ENCODE data around the gene CCDC171. TPM values are rescaled to one million over a fixed set of nuclear protein-coding genes. Genes with fewer than 3 reads are reported as not detected.
A peak's percentile ranks its signal among the peaks of the same experiment; 100 is the strongest.

CCDC171 gene
- total and polyA plus RNA-seq, 5 donors = 0.61 to 3.4 (median 2.6) TPM

GRCh38 chr9:15618540-15619331, 65.9 kb downstream of the CCDC171 start:
- Histone ChIP-seq H3K27me3 (ENCODE audit: control insufficient read depth, insufficient read depth) (no peaks in the 10 kb centered on the region), H3K4me3 (ENCODE audit: low read length) (no peak overlapping the region), H3K9me3 (ENCODE audit: control insufficient read depth, low read length) (no peaks in the 10 kb centered on the region), H3K27ac (ENCODE audit: low read length) (no peak overlapping the region), H3K4me1 (ENCODE audit: control insufficient read depth, insufficient read depth, low read length) (no peaks in the 10 kb centered on the region)
- ATAC-seq = no peak
- DNase-seq = peak in 1 of 3 donors; percentile 41
- intact Hi-C loops (cut with DNase I) = no loop called here
- 90% methylated on average over 18 of the region's 18 CpGs for WGBS

- no peak for ATAC-seq
- 16% methylated on average over 1 of the region's 1 CpG for WGBS
- intact Hi-C loops (cut with DNase I) = no loop called here
- DNase-seq = no peak
- H3K4me1 ChIP-seq (ENCODE audit: control insufficient read depth, insufficient read depth, low read length) = no peaks in the 10 kb centered on the region
- H3K27ac ChIP-seq (ENCODE audit: low read length) = no peak overlapping the region
- H3K27me3 ChIP-seq (ENCODE audit: control insufficient read depth, insufficient read depth) = no peaks in the 10 kb centered on the region
- no peak overlapping the region for H3K4me3 ChIP-seq (ENCODE audit: low read length)
- no peaks in the 10 kb centered on the region for H3K9me3 ChIP-seq (ENCODE audit: control insufficient read depth, low read length)
These were observed 69.6 kb downstream of the CCDC171 start for GRCh38 chr9:15622318-15622971.

- ATAC-seq (no peak), DNase-seq (no peak)
- Histone ChIP-seq H3K4me3 (ENCODE audit: low read length) (no peak overlapping the region), H3K4me1 (ENCODE audit: control insufficient read depth, insufficient read depth, low read length) (no peaks in the 10 kb centered on the region), H3K27me3 (ENCODE audit: control insufficient read depth, insufficient read depth) (no peaks in the 10 kb centered on the region), H3K27ac (ENCODE audit: low read length) (no peak overlapping the region), H3K9me3 (ENCODE audit: control insufficient read depth, low read length) (no peaks in the 10 kb centered on the region)
- intact Hi-C loops (cut with DNase I) = no loop called here
- 79% methylated on average over 1 of the region's 1 CpG for WGBS
These were observed 82.9 kb downstream of the CCDC171 start for GRCh38 chr9:15635752-15636151.

- ATAC-seq = no peak
These were observed 87.3 kb downstream of the CCDC171 start for GRCh38 chr9:15640121-15640520.

GRCh38 chr9:15641291-15641690, 88.4 kb downstream of the CCDC171 start:
- Histone ChIP-seq H3K27ac (ENCODE audit: low read length) (no peak overlapping the region), H3K27me3 (ENCODE audit: control insufficient read depth, insufficient read depth) (no peaks in the 10 kb centered on the region), H3K4me1 (ENCODE audit: control insufficient read depth, insufficient read depth, low read length) (no peaks in the 10 kb centered on the region), H3K9me3 (ENCODE audit: control insufficient read depth, low read length) (no peaks in the 10 kb centered on the region), H3K4me3 (ENCODE audit: low read length) (no peak overlapping the region)
- intact Hi-C loops (cut with DNase I) = no loop called here
- ATAC-seq (no peak), DNase-seq (no peak)
- 85% methylated on average over 1 of the region's 1 CpG for WGBS

More at GRCh38 chr9:15640121-15640520, 87.3 kb downstream of the CCDC171 start:
- Histone ChIP-seq H3K4me3 (ENCODE audit: low read length) (no peak overlapping the region), H3K4me1 (ENCODE audit: control insufficient read depth, insufficient read depth, low read length) (no peaks in the 10 kb centered on the region), H3K9me3 (ENCODE audit: control insufficient read depth, low read length) (no peaks in the 10 kb centered on the region), H3K27ac (ENCODE audit: low read length) (no peak overlapping the region), H3K27me3 (ENCODE audit: control insufficient read depth, insufficient read depth) (no peaks in the 10 kb centered on the region)
- DNase-seq = no peak
- 63% methylated on average over 3 of the region's 3 CpGs for WGBS
- intact Hi-C loops (cut with DNase I) = no loop called here

GRCh38 chr9:15642369-15642962, 89.6 kb downstream of the CCDC171 start:
- ATAC-seq (no peak), DNase-seq (no peak)
- Histone ChIP-seq H3K9me3 (ENCODE audit: control insufficient read depth, low read length) (no peaks in the 10 kb centered on the region), H3K4me3 (ENCODE audit: low read length) (no peak overlapping the region), H3K27me3 (ENCODE audit: control insufficient read depth, insufficient read depth) (no peaks in the 10 kb centered on the region), H3K27ac (ENCODE audit: low read length) (no peak overlapping the region), H3K4me1 (ENCODE audit: control insufficient read depth, insufficient read depth, low read length) (no peaks in the 10 kb centered on the region)
- intact Hi-C loops (cut with DNase I) = no loop called here
- WGBS = 44% methylated on average over 2 of the region's 2 CpGs

- Histone ChIP-seq H3K4me3 (ENCODE audit: low read length) (no peak overlapping the region), H3K9me3 (ENCODE audit: control insufficient read depth, low read length) (no peaks in the 10 kb centered on the region), H3K27ac (ENCODE audit: low read length) (no peak overlapping the region), H3K27me3 (ENCODE audit: control insufficient read depth, insufficient read depth) (no peaks in the 10 kb centered on the region), H3K4me1 (ENCODE audit: control insufficient read depth, insufficient read depth, low read length) (no peaks in the 10 kb centered on the region)
- DNase-seq (no peak), ATAC-seq (no peak)
- intact Hi-C loops (cut with DNase I) = no loop called here
These were observed 117.4 kb downstream of the CCDC171 start for GRCh38 chr9:15670246-15670645.

- Histone ChIP-seq H3K4me3 (ENCODE audit: low read length) (no peak overlapping the region), H3K4me1 (ENCODE audit: control insufficient read depth, insufficient read depth, low read length) (no peaks in the 10 kb centered on the region), H3K9me3 (ENCODE audit: control insufficient read depth, low read length) (no peaks in the 10 kb centered on the region), H3K27me3 (ENCODE audit: control insufficient read depth, insufficient read depth) (no peaks in the 10 kb centered on the region), H3K27ac (ENCODE audit: low read length) (no peak overlapping the region)
- intact Hi-C loops (cut with DNase I) = no loop called here
- WGBS = 97% methylated on average over 7 of the region's 7 CpGs
- DNase-seq (no peak), ATAC-seq (no peak)
These were observed 118.1 kb downstream of the CCDC171 start for GRCh38 chr9:15670894-15671293.

DNA sequence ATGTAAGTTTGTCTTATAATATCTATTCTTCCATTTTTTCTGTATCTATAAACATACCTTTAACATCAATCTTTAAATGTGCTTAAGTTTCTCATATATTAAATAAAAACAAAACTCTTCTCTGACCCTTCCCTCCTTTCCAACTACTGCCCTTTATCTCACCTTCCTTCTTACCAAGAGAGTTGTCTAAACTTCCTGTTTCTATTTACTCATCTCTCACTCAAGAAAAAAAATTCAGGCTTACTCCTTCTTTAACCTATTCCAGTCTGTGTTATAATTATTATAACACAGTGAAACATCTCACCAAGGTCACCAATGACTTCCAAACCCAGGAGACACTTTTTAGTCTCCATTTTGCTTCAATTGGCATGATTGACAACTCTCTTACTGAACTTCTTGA, 140.9 kb downstream of the CCDC171 start:
- intact Hi-C loops (cut with DNase I) = no loop called here
- no peak overlapping the region for H3K27ac ChIP-seq (ENCODE audit: low read length)
- ATAC-seq (no peak), DNase-seq (no peak)
- H3K9me3 ChIP-seq (ENCODE audit: control insufficient read depth, low read length) = no peaks in the 10 kb centered on the region
- no peak overlapping the region for H3K4me3 ChIP-seq (ENCODE audit: low read length)
- no peaks in the 10 kb centered on the region for H3K4me1 ChIP-seq (ENCODE audit: control insufficient read depth, insufficient read depth, low read length)
- no peaks in the 10 kb centered on the region for H3K27me3 ChIP-seq (ENCODE audit: control insufficient read depth, insufficient read depth)

DNA sequence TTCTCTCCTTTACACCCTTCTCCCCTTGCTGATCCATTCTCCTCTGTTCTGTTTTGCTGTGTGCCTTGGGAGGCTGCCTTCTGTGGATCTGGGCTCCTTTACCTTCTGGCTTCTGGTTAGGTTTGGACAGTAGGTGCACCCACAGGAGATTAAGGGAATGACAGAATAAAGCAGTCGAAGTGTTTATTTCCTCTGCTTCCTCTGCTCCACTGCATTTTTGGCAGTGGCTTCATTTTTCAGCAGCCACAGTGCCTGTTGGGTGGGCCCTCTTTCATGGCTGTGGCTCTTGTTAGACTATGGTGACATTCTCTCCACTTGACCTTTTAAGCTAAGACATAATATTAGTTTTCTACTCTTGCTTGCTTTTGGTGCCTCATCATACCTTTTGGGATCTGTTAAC, 144.1 kb downstream of the CCDC171 start:
- H3K27ac ChIP-seq (ENCODE audit: low read length) = no peak overlapping the region
- no peaks in the 10 kb centered on the region for H3K4me1 ChIP-seq (ENCODE audit: control insufficient read depth, insufficient read depth, low read length)
- no peaks in the 10 kb centered on the region for H3K27me3 ChIP-seq (ENCODE audit: control insufficient read depth, insufficient read depth)
- H3K9me3 ChIP-seq (ENCODE audit: control insufficient read depth, low read length) = no peaks in the 10 kb centered on the region
- H3K4me3 ChIP-seq (ENCODE audit: low read length) = no peak overlapping the region
- no peak for DNase-seq
- 11% methylated on average over 1 of the region's 1 CpG for WGBS
- no peak for ATAC-seq
- intact Hi-C loops (cut with DNase I) = no loop called here

DNA sequence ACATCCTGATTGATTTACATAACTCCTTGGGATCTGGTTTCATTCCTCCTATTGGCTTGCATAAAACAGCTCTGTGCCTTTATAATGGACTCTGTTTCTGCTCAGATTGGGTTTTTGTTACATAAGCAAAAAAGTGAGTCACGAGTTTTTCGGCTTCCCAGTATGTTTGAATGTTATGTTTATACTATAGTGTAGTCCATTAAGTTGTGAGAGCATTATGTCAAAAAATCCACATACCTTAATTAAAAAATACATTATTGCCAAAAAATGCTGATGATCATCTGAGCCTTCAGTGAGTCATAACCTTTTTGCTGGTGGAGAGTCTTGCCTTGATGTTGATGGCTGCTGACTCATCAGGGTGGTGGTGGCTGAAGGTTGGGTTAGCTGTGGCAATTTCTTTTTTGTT, 144.6 kb downstream of the CCDC171 start:
- DNase-seq (no peak), ATAC-seq (no peak)
- Histone ChIP-seq H3K9me3 (ENCODE audit: control insufficient read depth, low read length) (no peaks in the 10 kb centered on the region), H3K4me3 (ENCODE audit: low read length) (no peak overlapping the region), H3K4me1 (ENCODE audit: control insufficient read depth, insufficient read depth, low read length) (no peaks in the 10 kb centered on the region), H3K27me3 (ENCODE audit: control insufficient read depth, insufficient read depth) (no peaks in the 10 kb centered on the region), H3K27ac (ENCODE audit: low read length) (no peak overlapping the region)
- WGBS = 94% methylated on average over 2 of the region's 2 CpGs
- intact Hi-C loops (cut with DNase I) = no loop called here

Data from right cardiac atrium (tissue), 5 donors.